ENCODE data around the gene MIR17HG. TPM values are rescaled to one million over a fixed set of nuclear protein-coding genes. Genes with fewer than 3 reads are reported as not detected.

MIR17HG gene
- total and polyA plus RNA-seq, 7 donors: 0.83 to 5.4 (median 3.1) TPM; not detected in 2

DNA sequence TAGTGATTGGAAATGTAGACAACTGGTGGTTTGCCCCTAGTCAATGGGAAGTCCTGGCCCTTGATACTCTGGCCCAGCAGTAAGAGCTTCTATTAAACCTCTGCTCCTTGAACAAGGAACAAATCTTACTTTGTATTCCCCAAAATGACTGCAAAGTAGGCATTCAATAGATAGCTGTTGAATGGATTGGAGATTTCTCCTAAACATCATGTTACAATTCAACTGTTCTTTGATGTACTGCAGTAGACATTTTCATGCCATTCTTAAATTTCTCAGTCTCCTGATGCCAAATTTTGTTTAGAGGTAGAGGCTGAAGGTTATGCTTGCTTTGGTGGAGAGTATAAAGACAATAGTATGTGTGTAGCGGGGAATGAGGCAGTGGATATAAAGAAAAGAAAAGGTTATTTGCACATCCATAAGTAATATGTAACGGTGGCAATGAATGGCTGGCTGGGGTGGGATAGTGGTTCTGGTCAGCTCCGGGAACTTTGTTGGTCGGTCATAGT is 12.8 kb downstream of the MIR17HG start:
- intact Hi-C loops (cut with DNase I): no loop called here
- Histone ChIP-seq H3K36me3 (peaks cover 0 to 11% (median 0%) of the 10 kb centered on the region in 4 donors), H3K4me3 (no peak overlapping the region), H3K27ac (no peak overlapping the region), H3K9me3 (no peaks in the 10 kb centered on the region), H3K4me1 (no peaks in the 10 kb centered on the region), H3K27me3 (no peaks in the 10 kb centered on the region)
- 85 to 91% methylated on average over 4 of the region's 4 CpGs for WGBS, 2 donors
- TF ChIP-seq POLR2A (IDR thresholded peaks at IDR 0.05): no peak
- no peak for DNase-seq

DNA sequence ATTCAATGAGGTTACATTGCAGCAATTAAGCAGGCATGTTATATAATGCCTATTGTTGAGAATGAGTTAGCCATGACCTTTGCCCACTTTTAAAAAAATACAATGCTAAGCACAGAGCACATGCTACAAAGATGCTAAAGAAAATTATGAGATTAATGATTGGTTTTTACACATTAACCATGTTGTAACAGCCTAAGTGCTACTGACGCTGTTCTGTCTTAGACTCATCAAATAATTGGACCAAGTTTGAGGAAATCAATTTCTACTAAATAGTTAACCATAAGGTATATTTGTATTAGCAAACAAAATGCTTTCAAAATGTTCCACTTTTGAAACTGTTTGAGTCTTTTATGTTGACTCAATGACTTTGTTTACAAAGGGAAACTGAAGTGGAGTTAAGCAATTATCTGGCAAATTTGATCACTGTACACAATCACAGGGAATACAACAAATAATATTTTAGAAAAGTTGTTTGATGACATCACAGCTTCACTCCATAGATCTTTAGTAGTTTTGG is 14.3 kb downstream of the MIR17HG start:
- H3K27me3 ChIP-seq: no peaks in the 10 kb centered on the region
- DNase-seq: no peak
- intact Hi-C loops (cut with DNase I): no loop called here
- H3K4me3 ChIP-seq: no peak overlapping the region
- peaks cover 0 to 7% (median 0%) of the 10 kb centered on the region in 4 donors for H3K36me3 ChIP-seq
- H3K9me3 ChIP-seq: no peaks in the 10 kb centered on the region
- WGBS, 2 donors: 32 to 78% methylated on average over 1 of the region's 1 CpG
- no peak overlapping the region for H3K27ac ChIP-seq
- H3K4me1 ChIP-seq: no peaks in the 10 kb centered on the region
- TF ChIP-seq EP300 (IDR thresholded peaks at IDR 0.05) (no peak), POLR2AphosphoS5 (IDR thresholded peaks at IDR 0.05) (no peak), POLR2A (IDR thresholded peaks at IDR 0.05) (no peak)
- TF ChIP-seq, protein P1, sequence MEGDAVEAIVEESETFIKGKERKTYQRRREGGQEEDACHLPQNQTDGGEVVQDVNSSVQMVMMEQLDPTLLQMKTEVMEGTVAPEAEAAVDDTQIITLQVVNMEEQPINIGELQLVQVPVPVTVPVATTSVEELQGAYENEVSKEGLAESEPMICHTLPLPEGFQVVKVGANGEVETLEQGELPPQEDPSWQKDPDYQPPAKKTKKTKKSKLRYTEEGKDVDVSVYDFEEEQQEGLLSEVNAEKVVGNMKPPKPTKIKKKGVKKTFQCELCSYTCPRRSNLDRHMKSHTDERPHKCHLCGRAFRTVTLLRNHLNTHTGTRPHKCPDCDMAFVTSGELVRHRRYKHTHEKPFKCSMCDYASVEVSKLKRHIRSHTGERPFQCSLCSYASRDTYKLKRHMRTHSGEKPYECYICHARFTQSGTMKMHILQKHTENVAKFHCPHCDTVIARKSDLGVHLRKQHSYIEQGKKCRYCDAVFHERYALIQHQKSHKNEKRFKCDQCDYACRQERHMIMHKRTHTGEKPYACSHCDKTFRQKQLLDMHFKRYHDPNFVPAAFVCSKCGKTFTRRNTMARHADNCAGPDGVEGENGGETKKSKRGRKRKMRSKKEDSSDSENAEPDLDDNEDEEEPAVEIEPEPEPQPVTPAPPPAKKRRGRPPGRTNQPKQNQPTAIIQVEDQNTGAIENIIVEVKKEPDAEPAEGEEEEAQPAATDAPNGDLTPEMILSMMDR (IDR thresholded peaks at IDR 0.05): no peak

DNA sequence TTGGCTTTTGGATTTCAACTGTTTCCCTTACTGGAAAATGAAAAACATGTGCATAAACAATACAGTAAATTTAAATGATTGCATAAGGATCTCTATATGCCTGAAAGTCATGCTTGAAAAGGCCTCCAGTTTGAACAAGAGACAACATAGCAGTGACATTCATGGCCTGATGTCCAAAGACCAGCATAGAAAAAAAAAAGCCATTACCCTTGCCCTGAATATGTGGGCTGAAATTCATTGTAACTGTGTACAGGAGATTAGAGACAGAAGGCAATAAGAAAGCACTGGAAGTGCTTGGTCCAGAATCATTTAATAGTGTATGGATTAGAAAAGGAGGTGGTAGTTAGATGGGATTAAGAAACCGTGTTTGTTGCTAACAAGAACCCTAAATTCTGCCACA is 15.4 kb downstream of the MIR17HG start:
- Histone ChIP-seq H3K4me1 (no peaks in the 10 kb centered on the region), H3K4me3 (no peak overlapping the region), H3K27me3 (no peaks in the 10 kb centered on the region), H3K27ac (no peak overlapping the region), H3K9me3 (no peaks in the 10 kb centered on the region), H3K36me3 (no peaks in the 10 kb centered on the region)
- 70 to 80% methylated on average over 1 of the region's 1 CpG for WGBS, 2 donors
- DNase-seq: no peak
- TF ChIP-seq, protein P1 (IDR thresholded peaks at IDR 0.05): no peak
- TF ChIP-seq POLR2AphosphoS5 (IDR thresholded peaks at IDR 0.05) (no peak), EP300 (IDR thresholded peaks at IDR 0.05) (no peak), POLR2A (IDR thresholded peaks at IDR 0.05) (no peak)
- intact Hi-C loops (cut with DNase I): no loop called here

DNA sequence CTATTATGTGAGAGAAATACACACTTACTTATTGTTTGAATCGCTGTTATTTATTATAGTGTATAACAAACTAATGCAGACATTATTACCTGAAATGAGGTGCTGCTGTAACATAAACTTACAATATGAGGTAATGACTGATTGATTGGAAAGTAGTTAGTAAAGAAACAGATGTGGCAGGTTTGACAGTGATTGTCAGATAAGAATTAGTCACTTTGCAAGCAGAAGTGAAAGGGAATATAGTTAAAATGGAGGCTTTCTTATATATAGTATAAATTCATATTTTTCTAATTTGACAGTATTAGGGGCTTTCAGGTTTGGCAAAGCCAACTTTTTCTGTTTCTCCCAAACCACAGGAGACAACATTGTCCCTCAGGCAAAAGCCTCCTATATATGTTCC is 20.6 kb downstream of the MIR17HG start:
- Histone ChIP-seq H3K27me3 (no peaks in the 10 kb centered on the region), H3K4me1 (no peaks in the 10 kb centered on the region), H3K4me3 (no peak overlapping the region), H3K9me3 (no peaks in the 10 kb centered on the region), H3K27ac (no peak overlapping the region), H3K36me3 (no peaks in the 10 kb centered on the region)
- DNase-seq: no peak
- TF ChIP-seq POLR2A (IDR thresholded peaks at IDR 0.05): no peak
- TF ChIP-seq POLR2AphosphoS5 (IDR thresholded peaks at IDR 0.05): no peak
- TF ChIP-seq, protein P1 (IDR thresholded peaks at IDR 0.05): no peak
- TF ChIP-seq EP300 (IDR thresholded peaks at IDR 0.05): no peak
- 57 to 94% methylated on average over 1 of the region's 1 CpG for WGBS, 2 donors
- intact Hi-C loops (cut with DNase I): no loop called here

DNA sequence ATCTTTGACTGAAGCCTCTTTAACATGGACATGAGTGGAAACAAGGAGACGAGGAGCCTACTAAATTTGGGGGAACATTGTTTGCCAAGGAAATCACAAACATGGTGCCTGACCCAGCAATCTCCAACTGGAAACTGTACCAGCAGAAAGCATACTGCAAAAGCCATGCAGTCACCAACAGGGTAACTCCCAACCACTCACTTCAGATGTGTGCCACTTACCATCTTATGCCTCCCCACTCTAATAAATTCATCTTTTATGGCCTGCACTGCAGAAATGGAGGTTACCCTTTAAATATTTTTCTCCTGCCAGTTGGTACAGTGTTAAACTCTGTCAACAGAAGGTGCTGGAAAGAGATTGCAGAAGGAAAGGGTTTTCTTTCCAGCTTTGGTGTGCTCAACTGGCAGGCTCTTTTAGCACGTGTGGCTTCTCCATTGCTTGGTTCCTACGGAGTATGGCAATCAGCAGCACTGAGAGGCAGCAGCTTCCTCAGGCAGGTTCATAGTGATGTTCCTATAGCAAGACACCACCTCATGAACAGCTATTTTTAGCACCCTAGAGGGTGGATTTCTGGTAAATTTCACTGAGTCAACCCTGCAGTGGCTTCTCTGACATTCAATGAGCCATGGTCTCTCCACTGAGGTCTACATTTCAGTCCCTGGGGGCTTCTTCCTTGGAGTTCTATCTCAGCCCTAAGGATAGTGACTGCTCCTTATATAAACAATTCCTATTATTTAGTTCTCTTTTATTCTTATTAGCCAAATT is 21.4 kb downstream of the MIR17HG start:
- H3K27ac ChIP-seq: no peak overlapping the region
- intact Hi-C loops (cut with DNase I): no loop called here
- H3K9me3 ChIP-seq: no peaks in the 10 kb centered on the region
- TF ChIP-seq POLR2A (IDR thresholded peaks at IDR 0.05) (no peak), EP300 (IDR thresholded peaks at IDR 0.05) (no peak), POLR2AphosphoS5 (IDR thresholded peaks at IDR 0.05) (no peak)
- TF ChIP-seq, protein P1 (IDR thresholded peaks at IDR 0.05): no peak
- DNase-seq: no peak
- 88 to 89% methylated on average over 3 of the region's 3 CpGs for WGBS, 2 donors
- no peaks in the 10 kb centered on the region for H3K4me1 ChIP-seq
- no peak overlapping the region for H3K4me3 ChIP-seq
- H3K36me3 ChIP-seq: no peaks in the 10 kb centered on the region
- H3K27me3 ChIP-seq: no peaks in the 10 kb centered on the region

Data from sigmoid colon (tissue), 7 donors.